Activated CD4-positive, alpha-beta T cell treated with anti-CD3 and anti-CD28 coated beads for 36 hours (primary cell): ENCODE results near the gene FANCD2. TPM values are rescaled to one million over a fixed set of nuclear protein-coding genes. Genes with fewer than 3 reads are reported as not detected.
"Not testable (repeated sequence)": the region's sequence is repeated elsewhere in the genome, so short reads cannot be mapped to it uniquely, and the experiment has no call there.

ENCODE experiments used
- ATAC-seq: fragments of 200-7000 bp; cut with Tn5 transposase; one replicate; pipeline ENCODE4 v1.10.0; 2021; ENCODE audit warnings: mild to moderate bottlenecking, moderate library complexity
- CTCF ChIA-PET: fragments of 350-600 bp; sonication (Branson Sonifier 250); formaldehyde crosslinking; loops from one replicate; lab custom pipeline; 2021; ENCODE audit warnings: antibody characterized with exemption; lab: Charles Lee
- POLR2A ChIA-PET: fragments of 350-600 bp; sonication (Branson Sonifier 250); formaldehyde crosslinking; loops from one replicate; lab custom pipeline; 2021; ENCODE audit warnings: antibody characterized with exemption, inconsistent platforms; lab: Charles Lee
- DNase-seq: peaks from one replicate; pipeline ENCODE4 v3.0.0-alpha.2; 2020
- H3K27ac Mint-ChIP-seq: one replicate; pipeline ENCODE4 v1.8.0; 2021; ENCODE audit warnings: mixed read lengths
- H3K27me3 Mint-ChIP-seq: one replicate; pipeline ENCODE4 v1.8.0; 2021; ENCODE audit warnings: mixed read lengths
- H3K36me3 Mint-ChIP-seq: one replicate; pipeline ENCODE4 v1.8.0; 2021; ENCODE audit warnings: low read depth, mixed read lengths
- H3K4me1 Mint-ChIP-seq: one replicate; pipeline ENCODE4 v1.8.0; 2021; ENCODE audit warnings: mixed read lengths
- H3K4me3 Mint-ChIP-seq: one replicate; pipeline ENCODE4 v1.8.0; 2021; ENCODE audit warnings: mild to moderate bottlenecking, moderate library complexity, mixed read lengths
- H3K9me3 Mint-ChIP-seq: one replicate; pipeline ENCODE4 v1.8.0; 2021; ENCODE audit warnings: low read depth, mixed read lengths
- intact Hi-C, 2 experiments: fragments of 100-400 bp; cut with DNase I in 1 of 2; cut with micrococcal nuclease in 1 of 2; formaldehyde crosslinking; loops; one replicate each; pipeline versions ENCODE4 v1.14.2 to v1.15.1; 2022 to 2024; cut with DNase I, micrococcal nuclease
- total RNA-seq, 2 experiments: library from RNA; stranded (reverse); gene quantifications; one replicate each; pipeline ENCODE4 v1.2.3, GENCODE V29; 2021

Gene FANCD2
- total RNA-seq, 2 experiments from 2014 or later, result 86.4 to 87.7 TPM

GRCh38 chr3:10108091-10108490 is 81.9 kb downstream of the FANCD2 start, which contains the start of gene FANCD2OS:
FANCD2OS (minus strand) TSS chr3:10108255; CDS start chr3:10104774, 3,481 bp downstream.
- ChIA-PET CTCF (no interaction called here), POLR2A (no interaction called here)
- DNase-seq, result no peak
- ATAC-seq, result no peak
- H3K27ac Mint-ChIP-seq, result no peak within 1 kb of the TSS
- H3K4me1 Mint-ChIP-seq, result no peaks in the 10 kb centered on the region
- no peak within 1 kb of the TSS for H3K4me3 Mint-ChIP-seq
- H3K36me3 Mint-ChIP-seq, result no peaks in the 10 kb centered on the region
- intact Hi-C loops, result no loop called here
- no peaks in the 10 kb centered on the region for H3K9me3 Mint-ChIP-seq
- no peaks in the 10 kb centered on the region for H3K27me3 Mint-ChIP-seq

GRCh38 chr3:10115326-10116137 is 89.3 kb downstream of the FANCD2 start, which contains the start of gene BRK1:
BRK1 (plus strand) TSS chr3:10115675; CDS start chr3:10115702, 27 bp downstream.
- ATAC-seq (peak; percentile 98), DNase-seq (peak; percentile 98)
- Mint-ChIP-seq H3K4me3 (peak within 1 kb of the TSS; percentile 96), H3K4me1 (peaks cover 35% of the 10 kb centered on the region), H3K27ac (peak within 1 kb of the TSS; percentile 92), H3K9me3 (no peaks in the 10 kb centered on the region), H3K36me3 (peaks cover 32% of the 10 kb centered on the region), H3K27me3 (no peaks in the 10 kb centered on the region)
- ChIA-PET POLR2A (interaction anchor here (0.5 to 0.6 kb wide), 2 partner anchors 113 to 134 kb away, joined by 3 to 7 read pairs; no protein-coding TSS in a partner anchor), CTCF (interaction anchor here (0.6 to 1.3 kb wide), 2 partner anchors 135 to 150 kb away, joined by 5 read pairs; no protein-coding TSS in a partner anchor)
- intact Hi-C loops, result loop anchor here (1.0 to 5.0 kb wide), 17 partner anchors 26 to 719 kb away; partner anchors contain the start of genes JAGN1 (in 2 of the 2), SEC13 (in 2 of the 2), EMC3 (in 1 of the 2) and FANCD2 (in 1 of the 2)

- DNase-seq, result no peak
- peak; percentile 20 for ATAC-seq
- Mint-ChIP-seq H3K36me3 (peaks cover 38% of the 10 kb centered on the region), H3K4me1 (peaks cover 40% of the 10 kb centered on the region), H3K27ac (peak overlapping the region; percentile 92), H3K9me3 (no peaks in the 10 kb centered on the region), H3K27me3 (no peaks in the 10 kb centered on the region), H3K4me3 (peak overlapping the region; percentile 96)
- CTCF ChIA-PET, result interaction anchor here (0.6 to 1.9 kb wide), 3 partner anchors 134 to 149 kb away, joined by 5 to 7 read pairs (median 5); no protein-coding TSS in a partner anchor
- intact Hi-C loops, result loop anchor here in 1 of 2 experiments (5.0 kb wide), 2 partner anchors 111 to 126 kb away; no protein-coding TSS in a partner anchor
- POLR2A ChIA-PET, result interaction anchor here (0.7 kb wide), 1 partner anchor 153 kb away, joined by 3 read pairs; no protein-coding TSS in a partner anchor
Observed at GRCh38 chr3:10116138-10116460, 89.9 kb downstream of the FANCD2 start.

- intact Hi-C loops, result loop anchor here in 1 of 2 experiments (5.0 kb wide), 2 partner anchors 110 to 125 kb away; no protein-coding TSS in a partner anchor
- ATAC-seq (no peak), DNase-seq (no peak)
- Mint-ChIP-seq H3K4me1 (peaks cover 43% of the 10 kb centered on the region), H3K36me3 (peaks cover 41% of the 10 kb centered on the region), H3K4me3 (peak overlapping the region; percentile 96), H3K9me3 (no peaks in the 10 kb centered on the region), H3K27ac (peak overlapping the region; percentile 92), H3K27me3 (no peaks in the 10 kb centered on the region)
- ChIA-PET CTCF (interaction anchor here (0.6 to 1.9 kb wide), 5 partner anchors 13 to 147 kb away, joined by 3 to 7 read pairs (median 4); no protein-coding TSS in a partner anchor), POLR2A (interaction anchor here (0.7 to 1.5 kb wide), 2 partner anchors 10 to 152 kb away, joined by 3 to 9 read pairs; no protein-coding TSS in a partner anchor)
Observed at GRCh38 chr3:10116928-10117327, 90.7 kb downstream of the FANCD2 start.

GRCh38 chr3:10119376-10119775 is 93.1 kb downstream of the FANCD2 start:
- CTCF ChIA-PET, result no interaction called here
- no peak for ATAC-seq
- peaks cover 56% of the 10 kb centered on the region for H3K36me3 Mint-ChIP-seq
- no peak overlapping the region for H3K4me3 Mint-ChIP-seq
- intact Hi-C loops, result loop anchor here in 1 of 2 experiments (5.0 kb wide), 2 partner anchors 108 to 123 kb away; no protein-coding TSS in a partner anchor
- H3K4me1 Mint-ChIP-seq, result peaks cover 57% of the 10 kb centered on the region
- POLR2A ChIA-PET, result interaction anchor here (0.6 kb wide), 1 partner anchor 184 kb away, joined by 7 read pairs; no protein-coding TSS in a partner anchor
- peak overlapping the region; percentile 13 for H3K27ac Mint-ChIP-seq
- no peaks in the 10 kb centered on the region for H3K27me3 Mint-ChIP-seq
- no peak for DNase-seq
- H3K9me3 Mint-ChIP-seq, result no peaks in the 10 kb centered on the region

GRCh38 chr3:10121064-10121463 is 94.8 kb downstream of the FANCD2 start:
- H3K36me3 Mint-ChIP-seq, result peaks cover 64% of the 10 kb centered on the region

GRCh38 chr3:10122724-10123123 is 96.5 kb downstream of the FANCD2 start:
- Mint-ChIP-seq H3K4me3 (no peak overlapping the region), H3K27ac (peak overlapping the region; percentile 84), H3K4me1 (peaks cover 46% of the 10 kb centered on the region), H3K9me3 (no peaks in the 10 kb centered on the region), H3K27me3 (no peaks in the 10 kb centered on the region), H3K36me3 (peaks cover 70% of the 10 kb centered on the region)
- ChIA-PET CTCF (interaction anchor here (0.7 to 1.0 kb wide), 3 partner anchors 19 to 109 kb away, joined by 3 to 5 read pairs (median 3); partner anchors contain the start of gene VHL), POLR2A (interaction anchor here (0.6 to 0.9 kb wide), 2 partner anchors 135 to 139 kb away, joined by 3 to 5 read pairs; no protein-coding TSS in a partner anchor)
- ATAC-seq (peak; percentile 61), DNase-seq (no peak)
- intact Hi-C loops, result no loop called here

More at GRCh38 chr3:10121064-10121463, 94.8 kb downstream of the FANCD2 start:
- peaks cover 58% of the 10 kb centered on the region for H3K4me1 Mint-ChIP-seq
- H3K4me3 Mint-ChIP-seq, result no peak overlapping the region
- H3K9me3 Mint-ChIP-seq, result no peaks in the 10 kb centered on the region
- H3K27ac Mint-ChIP-seq, result no peak overlapping the region
- POLR2A ChIA-PET, result interaction anchor here (0.5 kb wide), 1 partner anchor 143 kb away, joined by 5 read pairs; no protein-coding TSS in a partner anchor
- H3K27me3 Mint-ChIP-seq, result no peaks in the 10 kb centered on the region
- no peak for DNase-seq
- no peak for ATAC-seq
- CTCF ChIA-PET, result interaction anchor here (1.0 kb wide), 1 partner anchor 140 kb away, joined by 3 read pairs; no protein-coding TSS in a partner anchor
- intact Hi-C loops, result no loop called here

- H3K36me3 Mint-ChIP-seq, ATAC-seq, H3K4me1 Mint-ChIP-seq, H3K9me3 Mint-ChIP-seq, intact Hi-C loops, H3K27ac Mint-ChIP-seq, POLR2A ChIA-PET, H3K4me3 Mint-ChIP-seq, H3K27me3 Mint-ChIP-seq: not testable (repeated sequence)
- DNase-seq, result peak; percentile 19
- CTCF ChIA-PET, result interaction anchor here (0.6 kb wide), 1 partner anchor 114 kb away, joined by 3 read pairs; no protein-coding TSS in a partner anchor
Observed at GRCh38 chr3:10135872-10136271, 109.6 kb downstream of the FANCD2 start.

GRCh38 chr3:10136426-10137005 is 110.3 kb downstream of the FANCD2 start:
- Mint-ChIP-seq H3K9me3 (peaks cover 2% of the 10 kb centered on the region), H3K27me3 (no peaks in the 10 kb centered on the region), H3K27ac (no peak overlapping the region), H3K36me3 (no peaks in the 10 kb centered on the region), H3K4me1 (no peaks in the 10 kb centered on the region), H3K4me3 (no peak overlapping the region)
- intact Hi-C loops, result no loop called here
- DNase-seq (no peak), ATAC-seq (no peak)
- CTCF ChIA-PET, result interaction anchor here (0.6 kb wide), 2 partner anchors 52 to 211 kb away, joined by 3 to 4 read pairs; no protein-coding TSS in a partner anchor
- POLR2A ChIA-PET, result no interaction called here

GRCh38 chr3:10137178-10137577 is 110.9 kb downstream of the FANCD2 start:
- Mint-ChIP-seq H3K4me1 (no peaks in the 10 kb centered on the region), H3K36me3 (peaks cover 1% of the 10 kb centered on the region), H3K27me3 (no peaks in the 10 kb centered on the region), H3K27ac (no peak overlapping the region), H3K4me3 (no peak overlapping the region), H3K9me3 (peaks cover 2% of the 10 kb centered on the region)
- DNase-seq (no peak), ATAC-seq (no peak)
- intact Hi-C loops, result no loop called here
- CTCF ChIA-PET, result interaction anchor here (0.6 kb wide), 1 partner anchor 52 kb away, joined by 3 read pairs; no protein-coding TSS in a partner anchor
- POLR2A ChIA-PET, result no interaction called here
